ENCODE data around the gene LGALS9. TPM values are rescaled to one million over a fixed set of nuclear protein-coding genes. Genes with fewer than 3 reads are reported as not detected.
"Not testable (repeated sequence)": the region's sequence is repeated elsewhere in the genome, so short reads cannot be mapped to it uniquely, and the experiment has no call there.

LGALS9 gene
- total RNA-seq, 1 donor from 2014 or later, result 2.9 TPM

GRCh38 chr17:27669850-27670249, 38.9 kb downstream of the LGALS9 start:
- no peak for DNase-seq (ENCODE audit: low read depth)
- no peak overlapping the region for H3K4me3 ChIP-seq (ENCODE audit: low read depth, low read length)
- TF ChIP-seq CTCF (conservative IDR thresholded peaks at IDR 0.05; ENCODE audit: low read depth, low read length), result no peak

- DNase-seq (ENCODE audit: low read depth), result no peak
- H3K4me3 ChIP-seq (ENCODE audit: low read depth, low read length), result no peak overlapping the region
- TF ChIP-seq CTCF (conservative IDR thresholded peaks at IDR 0.05; ENCODE audit: low read depth, low read length), result no peak
These were observed 40.0 kb downstream of the LGALS9 start for GRCh38 chr17:27670791-27671590.

- no peak for DNase-seq (ENCODE audit: low read depth)
- H3K4me3 ChIP-seq (ENCODE audit: low read depth, low read length), result no peak overlapping the region
- TF ChIP-seq CTCF (conservative IDR thresholded peaks at IDR 0.05; ENCODE audit: low read depth, low read length), result no peak
These were observed 40.6 kb downstream of the LGALS9 start for GRCh38 chr17:27671591-27671910.

GRCh38 chr17:27671977-27672480, 41.0 kb downstream of the LGALS9 start:
- not testable (repeated sequence) for DNase-seq (ENCODE audit: low read depth); H3K4me3 ChIP-seq (ENCODE audit: low read depth, low read length)

- no peak for TF ChIP-seq CTCF (conservative IDR thresholded peaks at IDR 0.05; ENCODE audit: low read depth, low read length)
These were observed 43.3 kb downstream of the LGALS9 start for GRCh38 chr17:27674335-27674734.

GRCh38 chr17:27677191-27677590, 46.2 kb downstream of the LGALS9 start:
- no peak for TF ChIP-seq CTCF (conservative IDR thresholded peaks at IDR 0.05; ENCODE audit: low read depth, low read length)

More at GRCh38 chr17:27674335-27674734, 43.3 kb downstream of the LGALS9 start:
- no peak overlapping the region for H3K4me3 ChIP-seq (ENCODE audit: low read depth, low read length)
- no peak for DNase-seq (ENCODE audit: low read depth)

GRCh38 chr17:27686322-27686721, 55.3 kb downstream of the LGALS9 start:
- DNase-seq (ENCODE audit: low read depth); H3K4me3 ChIP-seq (ENCODE audit: low read depth, low read length): not testable (repeated sequence)

More at GRCh38 chr17:27677191-27677590, 46.2 kb downstream of the LGALS9 start:
- DNase-seq (ENCODE audit: low read depth), result no peak
- H3K4me3 ChIP-seq (ENCODE audit: low read depth, low read length), result no peak overlapping the region

- H3K4me3 ChIP-seq (ENCODE audit: low read depth, low read length), result no peak overlapping the region
- DNase-seq (ENCODE audit: low read depth), result no peak
- no peak for TF ChIP-seq CTCF (conservative IDR thresholded peaks at IDR 0.05; ENCODE audit: low read depth, low read length)
These were observed 59.9 kb downstream of the LGALS9 start for GRCh38 chr17:27690882-27691281.

- not testable (repeated sequence) for H3K4me3 ChIP-seq (ENCODE audit: low read depth, low read length); DNase-seq (ENCODE audit: low read depth)
These were observed 64.3 kb downstream of the LGALS9 start for GRCh38 chr17:27695254-27695814.
